Fibroblast of skin of right quadriceps (primary cell): ENCODE results near the gene NBAS.
"Not testable (repeated sequence)": the region's sequence is repeated elsewhere in the genome, so short reads cannot be mapped to it uniquely, and the experiment has no call there.

Experiments used
- DNase-seq: peaks from one replicate; pipeline ENCODE4 v3.0.0-alpha.2; 2013

The NBAS gene

DNA sequence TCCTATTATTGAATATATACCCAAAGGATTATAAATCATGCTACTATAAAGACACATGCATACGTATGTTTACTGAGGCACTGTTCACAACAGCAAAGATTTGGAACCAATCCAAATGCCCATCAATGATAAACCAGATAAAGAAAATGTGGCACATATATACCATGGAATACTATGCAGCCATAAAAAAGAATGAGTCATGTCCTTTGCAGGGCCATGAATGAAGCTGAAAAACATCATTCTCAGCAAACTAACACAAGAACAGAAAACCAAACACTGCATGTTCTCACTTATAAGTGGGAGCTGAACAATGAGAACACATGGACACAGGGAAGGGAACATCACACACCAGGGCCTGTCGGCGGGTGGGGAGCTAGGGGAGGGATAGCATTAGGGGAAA is 310.2 kb downstream of the NBAS start:
- DNase-seq: not testable (repeated sequence)

DNA sequence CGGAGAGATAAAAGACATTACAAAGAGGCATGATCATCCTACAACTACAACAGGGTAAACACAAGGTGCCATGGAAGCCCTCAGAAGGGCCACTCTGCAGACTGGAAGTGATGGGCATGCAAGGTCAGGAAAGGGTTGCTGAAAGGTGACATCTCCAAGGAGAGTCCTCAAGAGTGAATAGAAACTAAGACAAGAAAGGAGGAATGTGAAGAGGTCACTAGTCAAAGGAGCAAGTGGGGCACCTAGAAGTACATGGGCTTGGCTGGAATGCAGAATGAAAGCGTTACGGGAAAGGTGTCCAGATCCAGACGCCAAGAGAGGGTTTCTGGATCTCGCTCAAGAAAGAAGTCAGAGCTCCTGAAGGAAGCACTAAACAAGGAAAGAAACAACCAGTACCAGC is 314.3 kb downstream of the NBAS start:
- no peak for DNase-seq

DNA sequence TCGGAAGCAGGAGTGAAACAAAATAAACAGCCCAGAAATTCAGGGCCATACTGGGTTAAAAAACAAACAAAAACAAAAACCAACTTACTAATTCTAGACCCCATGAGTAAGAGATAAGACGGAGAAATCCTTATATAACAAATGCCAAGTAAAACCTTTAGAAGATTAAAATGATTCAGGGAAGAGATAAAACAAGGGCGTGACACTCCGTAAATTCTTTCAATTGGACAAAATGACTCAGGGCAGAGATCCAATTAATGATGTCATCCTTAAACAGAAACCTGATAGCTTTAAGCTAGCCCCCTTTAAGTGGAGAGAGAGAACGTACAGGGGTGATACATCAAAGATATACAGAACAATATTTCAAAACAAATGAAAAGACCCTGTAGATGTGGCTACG is 317.4 kb downstream of the NBAS start:
- DNase-seq: peak; percentile 38

DNA sequence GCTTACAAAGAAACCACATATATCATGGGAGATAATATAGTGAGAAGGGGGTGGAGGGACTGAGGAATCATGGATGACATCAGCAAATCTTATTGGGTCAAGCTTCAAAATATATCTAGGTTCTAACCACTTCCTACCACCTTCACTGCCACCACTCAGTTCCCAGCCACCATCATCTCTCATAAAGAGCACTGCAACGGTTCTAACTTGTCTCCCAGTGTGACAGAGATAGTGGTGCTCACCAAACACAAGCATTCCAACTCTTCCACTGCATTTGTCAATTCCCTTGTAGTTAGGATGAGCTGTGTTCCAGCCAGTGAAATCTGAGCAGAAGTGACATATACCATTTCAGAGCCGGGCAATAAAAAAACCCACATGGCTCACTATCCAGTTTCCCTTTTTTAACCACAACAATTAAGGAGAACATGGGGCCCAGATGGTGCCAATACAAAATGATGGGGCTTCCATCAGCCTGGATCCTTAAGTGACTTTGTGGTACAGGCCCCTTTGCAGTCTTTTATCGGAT is 318.1 kb downstream of the NBAS start:
- peak; percentile 45 for DNase-seq

DNA sequence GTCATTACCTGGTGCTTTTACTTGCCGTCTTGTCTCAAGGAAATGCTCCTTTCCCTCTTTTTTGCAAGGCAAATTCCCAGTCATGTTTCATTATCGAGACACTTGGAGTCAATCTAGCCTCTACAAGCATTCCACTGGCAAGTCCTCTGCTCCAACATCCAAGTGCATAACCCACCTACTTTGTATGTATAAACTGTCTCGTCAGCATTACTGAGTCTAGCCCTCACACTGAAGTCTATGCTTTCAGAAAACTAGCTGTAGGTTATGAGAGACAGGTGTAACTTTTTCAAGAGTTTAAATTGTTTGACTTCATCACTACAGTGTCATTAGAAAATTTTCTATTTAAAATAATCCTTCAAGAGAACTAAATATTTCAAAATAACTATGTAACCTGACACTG is 319.2 kb downstream of the NBAS start:
- no peak for DNase-seq

DNA sequence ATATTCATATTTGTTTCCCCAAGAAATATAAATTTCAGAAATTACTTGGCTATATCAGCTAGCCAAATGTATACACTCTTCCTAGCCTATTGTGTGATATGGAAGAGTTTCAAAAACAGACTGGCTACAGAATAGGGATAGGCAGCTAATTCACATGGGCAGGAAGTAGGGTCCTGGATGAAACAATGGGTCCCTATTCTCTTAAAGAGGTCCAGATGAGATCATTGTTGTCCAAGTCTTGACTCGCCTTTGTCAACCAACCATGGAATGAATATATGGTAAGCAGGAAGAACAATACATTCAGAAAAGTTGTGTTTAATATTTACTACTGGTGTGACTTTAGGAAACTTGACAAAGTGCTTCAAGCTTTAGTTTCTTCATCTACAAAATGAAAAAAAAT is 319.9 kb downstream of the NBAS start:
- no peak for DNase-seq

DNA sequence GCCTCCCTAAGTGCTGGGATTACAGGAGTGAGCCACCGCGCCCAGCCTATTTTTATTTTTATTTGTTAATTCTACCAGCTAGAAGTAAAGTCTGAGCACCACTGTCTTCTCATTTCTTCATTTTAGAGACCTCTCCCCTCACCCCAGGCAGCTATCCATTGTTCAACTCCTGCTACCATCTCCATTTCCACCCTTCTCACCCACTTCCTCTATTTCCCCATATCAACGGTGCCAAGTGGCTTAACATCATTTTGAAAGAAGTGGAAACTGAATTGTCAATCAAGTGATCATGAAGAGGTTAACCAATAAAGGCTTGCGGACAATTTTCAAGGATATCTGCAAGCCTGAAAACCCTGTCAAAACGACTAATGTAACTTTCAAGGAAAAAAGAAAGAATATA is 323.1 kb downstream of the NBAS start:
- no peak for DNase-seq

DNA sequence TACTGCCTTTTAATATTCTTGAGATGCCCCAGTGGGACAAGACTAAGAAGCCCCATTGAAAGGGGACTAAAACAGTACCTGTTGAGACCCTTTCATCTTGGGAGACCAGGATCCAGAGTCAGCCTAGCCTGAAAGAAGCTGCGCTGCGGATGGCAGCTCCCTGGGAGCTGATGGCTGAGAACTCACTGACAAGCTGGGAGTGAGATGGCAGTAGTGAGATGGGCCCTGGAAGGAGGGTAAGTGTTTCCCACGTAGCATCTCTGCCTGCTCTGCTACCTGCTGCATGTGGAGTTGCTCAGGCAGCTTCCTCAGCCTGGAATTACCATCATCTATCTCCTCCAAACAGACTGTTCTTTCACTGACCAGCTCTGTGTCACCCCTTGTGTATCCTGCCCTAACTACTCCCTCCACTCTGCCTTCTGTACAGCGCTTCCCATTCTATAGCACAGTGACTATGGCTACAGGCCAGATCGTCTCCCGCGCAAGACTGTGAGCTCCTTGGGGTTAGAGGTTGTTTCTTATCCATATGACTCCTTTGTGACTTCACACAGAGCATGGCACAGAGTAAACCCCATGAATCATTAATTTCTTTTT is 330.4 kb downstream of the NBAS start:
- no peak for DNase-seq

DNA sequence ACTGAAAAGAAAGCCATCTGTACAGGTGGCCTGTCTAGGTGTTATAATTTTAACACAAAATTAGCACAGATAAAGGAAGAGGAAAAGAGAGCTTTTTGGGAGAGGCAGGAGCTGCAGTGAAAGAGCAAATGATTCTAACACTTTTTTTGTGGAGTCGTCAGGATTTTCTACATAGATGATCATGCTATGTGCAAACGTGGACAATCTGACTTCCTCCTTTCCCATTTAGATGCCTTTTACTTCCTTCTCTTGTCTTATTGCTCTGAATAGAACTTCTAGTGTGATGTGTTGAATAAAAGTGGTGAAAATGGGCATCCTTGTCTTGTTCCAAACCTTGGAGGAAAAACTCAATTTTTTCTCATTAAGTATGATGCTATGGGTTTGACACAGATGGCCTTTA is 334.5 kb downstream of the NBAS start:
- DNase-seq: no peak

DNA sequence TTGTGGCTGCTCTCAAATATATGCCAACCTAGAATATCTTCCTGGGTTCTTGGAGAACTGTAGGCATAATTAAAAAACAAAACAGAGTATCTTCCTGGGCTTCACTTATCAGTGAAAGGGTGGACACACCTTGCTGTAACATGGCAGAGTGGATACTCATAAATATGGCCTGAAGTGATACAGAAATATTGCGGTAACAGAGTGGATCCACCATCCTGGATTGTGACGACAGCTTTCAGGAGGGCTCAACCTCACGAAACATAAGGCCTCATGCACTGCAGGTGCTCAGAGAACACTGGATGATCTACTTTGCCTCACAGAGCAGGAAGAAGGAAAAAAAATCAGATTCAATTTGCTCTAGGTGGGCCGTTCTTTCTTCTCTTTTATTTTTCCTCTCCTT is 336.0 kb downstream of the NBAS start:
- no peak for DNase-seq

DNA sequence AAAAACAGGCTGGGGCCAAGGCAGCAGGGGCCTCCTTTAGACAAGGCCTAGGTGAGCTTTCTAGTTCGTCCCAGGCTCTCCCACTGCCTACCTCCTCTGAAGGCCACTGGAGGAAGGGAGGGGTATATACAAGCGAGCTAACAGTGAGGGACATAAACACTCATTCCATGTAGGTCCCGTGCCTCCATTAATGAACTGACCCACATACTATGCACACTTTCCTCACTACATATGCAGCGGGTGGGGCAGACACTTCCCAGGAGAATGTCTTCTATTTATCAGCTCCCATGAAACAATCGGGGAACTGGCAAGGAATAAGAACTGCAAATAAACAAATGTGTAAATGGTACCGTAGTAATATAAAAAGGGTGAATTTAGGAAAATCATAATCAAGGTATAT is 336.5 kb downstream of the NBAS start:
- no peak for DNase-seq

DNA sequence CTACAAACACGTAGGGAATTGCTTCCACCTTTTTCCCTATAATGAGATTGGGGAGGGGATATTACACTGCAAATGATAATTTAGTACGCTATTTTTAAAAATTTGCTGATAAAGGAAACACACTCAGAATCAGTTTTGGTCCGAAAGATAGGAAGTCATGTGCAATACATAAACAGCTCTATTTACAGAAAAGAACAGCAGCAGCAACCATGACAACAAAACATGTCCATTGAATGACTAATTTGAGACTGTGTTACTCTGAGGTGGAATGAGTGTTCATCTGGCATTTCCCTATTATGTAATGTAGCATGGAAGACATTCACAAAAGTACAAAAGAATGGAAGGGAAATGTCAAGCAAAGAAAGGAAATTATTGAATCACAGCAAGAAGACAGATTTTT is 337.2 kb downstream of the NBAS start:
- peak; percentile 80 for DNase-seq

DNA sequence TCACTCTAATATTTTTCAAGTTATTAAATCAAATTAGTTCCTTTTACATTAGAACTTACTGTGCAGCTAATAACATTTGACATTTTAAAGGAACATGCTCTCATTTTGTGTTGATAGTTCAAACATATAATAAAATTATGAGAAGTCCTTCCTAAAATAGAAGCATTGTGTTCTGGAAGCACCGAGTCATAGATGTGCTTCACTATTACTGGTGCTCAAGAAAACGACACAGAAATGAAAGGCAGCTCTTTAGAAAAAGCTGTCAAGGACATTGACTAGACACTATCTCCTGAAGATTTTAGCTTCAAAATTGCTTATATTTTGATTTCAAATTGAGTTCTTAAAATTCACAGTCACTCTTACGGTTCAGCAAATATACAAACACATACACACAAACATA is 338.3 kb downstream of the NBAS start:
- DNase-seq: no peak

DNA sequence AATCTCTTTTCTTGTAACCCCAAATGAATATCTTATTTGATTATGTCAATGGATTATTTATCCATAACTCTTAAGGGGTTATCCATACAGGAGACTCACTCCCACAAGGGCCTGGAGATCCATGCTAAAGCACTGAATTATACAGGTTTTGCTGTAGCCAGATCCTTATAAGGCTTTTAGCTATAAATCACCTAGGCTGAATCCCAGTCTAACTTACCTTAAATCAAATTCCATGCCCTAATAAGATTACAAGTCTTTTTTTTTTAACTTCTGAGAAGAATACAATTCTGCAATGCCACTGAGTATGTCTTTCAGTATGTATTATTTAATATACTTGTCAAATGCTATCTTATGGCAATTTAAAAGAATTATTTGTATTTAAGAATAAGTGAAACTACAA is 340.5 kb downstream of the NBAS start:
- DNase-seq: no peak

DNA sequence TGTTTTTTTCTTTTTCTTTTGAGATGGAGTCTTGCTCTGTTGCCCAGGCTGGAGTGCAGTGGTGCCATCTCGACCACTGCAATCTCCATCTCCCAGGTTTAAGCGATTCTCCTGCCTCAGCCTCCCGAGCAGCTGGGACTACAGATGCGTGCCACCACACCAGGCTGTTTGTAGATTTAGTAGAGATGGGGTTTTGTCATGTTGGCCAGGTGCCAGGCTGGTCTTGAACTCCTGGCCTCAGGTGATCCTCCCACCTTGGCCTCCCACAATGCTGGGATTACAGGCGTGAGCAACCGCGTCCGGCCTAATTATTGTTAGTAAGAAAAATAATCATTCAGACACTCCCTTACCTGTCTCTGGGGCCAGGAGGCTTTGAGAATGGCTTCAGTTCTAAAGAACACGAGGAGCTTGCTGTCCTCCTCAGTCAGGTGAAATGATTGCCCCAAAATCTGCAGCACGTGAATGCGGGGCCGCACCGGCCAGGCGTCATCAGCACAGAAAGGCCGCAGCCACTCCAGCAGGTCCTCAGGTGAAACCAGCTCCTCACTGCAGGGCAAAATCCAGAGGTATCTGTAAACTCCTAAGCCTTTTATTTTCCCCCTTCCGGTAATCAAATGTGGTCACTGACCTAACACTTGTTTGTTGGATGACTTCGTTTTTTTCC is 342.6 kb downstream of the NBAS start:
- no peak for DNase-seq

DNA sequence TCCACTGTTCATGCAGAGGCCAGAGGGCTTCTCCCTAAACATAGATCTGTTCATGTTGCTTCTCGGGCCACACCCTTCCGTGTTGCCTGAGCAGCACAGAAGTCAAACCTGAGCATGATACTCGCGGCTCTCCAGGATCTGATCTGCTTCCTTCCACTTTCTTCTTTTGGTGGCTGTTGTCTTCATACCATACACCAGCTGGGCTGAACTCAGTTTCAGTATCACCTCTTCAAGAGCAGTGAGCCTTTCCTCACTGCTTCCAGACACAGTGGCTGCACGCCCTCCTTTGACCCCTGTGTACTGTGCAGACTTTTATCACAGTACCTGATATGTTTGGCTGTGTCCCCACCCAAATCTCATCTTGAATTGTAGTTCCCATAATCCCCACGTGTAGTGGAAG is 348.9 kb downstream of the NBAS start:
- DNase-seq: no peak

DNA sequence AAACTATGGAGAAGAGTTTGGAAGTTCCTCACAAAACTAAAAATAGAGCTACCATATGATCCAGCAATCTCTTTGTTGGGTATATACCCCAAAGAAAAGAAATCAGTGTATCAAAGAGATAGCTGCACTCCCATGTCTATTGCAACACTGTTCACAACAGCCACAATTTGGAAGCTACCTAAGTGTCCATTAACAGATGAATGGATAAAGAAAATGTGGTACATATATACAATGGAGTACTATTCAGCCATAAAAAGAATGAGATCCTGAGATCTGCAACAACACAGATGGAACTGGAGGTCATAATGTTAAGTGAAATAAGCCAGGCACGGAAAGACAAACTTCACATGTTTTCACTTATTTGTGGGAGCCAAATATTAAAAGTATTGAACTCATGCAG is 350.6 kb downstream of the NBAS start:
- not testable (repeated sequence) for DNase-seq

DNA sequence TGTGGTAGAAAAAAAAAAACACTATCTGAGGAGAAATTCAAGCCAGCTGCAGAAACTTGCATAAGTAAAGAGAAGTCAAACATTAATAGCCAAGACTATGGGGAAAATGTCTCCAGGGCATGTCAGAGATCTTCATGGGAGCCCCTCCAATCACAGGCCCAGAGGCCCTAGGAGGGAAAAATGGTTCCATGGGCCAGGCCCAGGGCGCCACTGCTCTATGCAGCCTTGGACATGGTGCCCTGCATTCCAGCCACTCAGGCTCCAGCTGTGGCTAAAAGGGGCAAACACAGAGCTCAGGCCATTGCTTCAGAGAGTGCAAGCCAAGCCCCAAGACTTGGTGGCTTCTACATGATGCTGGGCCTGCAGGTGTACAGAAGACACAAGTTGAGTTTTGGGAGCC is 354.7 kb downstream of the NBAS start:
- no peak for DNase-seq

DNA sequence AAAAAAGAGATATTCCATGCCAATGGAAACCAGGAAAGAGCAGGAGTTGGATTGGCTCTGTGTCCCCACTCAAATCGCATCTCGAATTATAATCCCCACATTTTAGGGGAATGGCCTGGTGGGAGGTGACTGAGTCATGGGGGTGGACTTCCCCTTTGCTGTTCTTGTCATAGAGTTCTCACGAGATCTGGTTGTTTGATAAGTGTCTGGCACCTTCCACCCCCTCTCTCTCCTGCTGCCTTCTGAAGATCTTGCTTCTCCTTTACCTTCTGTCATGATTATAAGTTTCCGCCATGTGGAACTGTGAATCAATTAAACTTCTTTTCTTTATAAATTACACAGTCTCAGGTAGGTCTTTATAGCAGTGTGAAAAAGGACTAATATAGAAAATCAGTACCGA is 355.6 kb downstream of the NBAS start:
- DNase-seq: no peak

DNA sequence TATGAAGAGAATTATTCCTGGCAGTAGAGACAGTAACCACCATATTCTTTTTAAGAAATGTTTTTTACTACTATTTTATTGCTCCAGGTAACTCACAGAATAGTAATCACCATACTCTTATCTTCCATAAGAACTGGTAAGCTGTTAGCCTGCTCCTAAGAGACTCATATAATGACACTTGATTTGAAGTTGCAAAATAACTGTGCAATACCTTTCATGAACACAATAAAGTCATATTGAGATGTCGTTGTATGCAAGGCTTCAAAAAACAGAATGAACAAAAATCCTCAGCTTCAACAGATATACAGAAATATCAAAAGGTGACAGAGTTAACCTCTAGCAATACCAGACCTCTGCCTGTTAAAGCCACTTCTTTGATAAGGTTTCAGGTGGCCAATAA is 360.1 kb downstream of the NBAS start:
- DNase-seq: no peak

DNA sequence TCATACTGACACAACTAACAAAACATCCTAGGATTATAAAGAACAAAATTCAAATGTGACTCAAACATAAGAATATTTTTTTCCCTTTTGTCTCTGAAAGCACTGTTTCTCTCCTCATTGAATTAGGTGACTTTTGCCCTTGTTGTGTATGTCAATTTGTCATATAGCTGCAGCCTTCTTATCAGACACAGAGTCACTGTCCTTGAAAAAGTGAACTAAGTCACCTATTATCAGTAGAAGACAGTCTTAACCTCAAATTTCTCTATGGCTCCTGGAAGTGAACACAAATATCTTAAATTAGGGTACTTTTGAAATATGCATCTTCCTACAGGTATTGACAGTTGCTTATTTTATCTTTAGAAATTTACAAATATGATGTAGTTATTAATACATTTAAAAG is 360.6 kb downstream of the NBAS start:
- no peak for DNase-seq

DNA sequence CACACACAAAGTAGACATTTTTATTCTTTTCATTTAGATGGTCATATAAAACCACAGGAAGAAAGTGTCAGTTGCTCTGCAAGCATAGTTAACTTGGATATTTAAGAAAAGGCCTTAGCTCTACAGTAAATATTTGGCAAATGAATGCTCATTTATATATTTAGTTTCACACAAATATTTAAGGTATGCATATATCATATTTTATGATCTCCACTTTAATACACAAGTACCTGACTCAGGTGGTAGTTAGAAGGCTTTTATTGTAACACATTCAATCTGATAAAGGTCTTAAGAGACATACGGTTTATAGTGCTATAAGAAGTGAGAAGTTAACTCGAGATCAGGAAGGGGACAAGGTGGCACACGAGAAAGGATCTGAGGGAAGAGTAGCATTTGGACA is 363.1 kb downstream of the NBAS start:
- DNase-seq: no peak

DNA sequence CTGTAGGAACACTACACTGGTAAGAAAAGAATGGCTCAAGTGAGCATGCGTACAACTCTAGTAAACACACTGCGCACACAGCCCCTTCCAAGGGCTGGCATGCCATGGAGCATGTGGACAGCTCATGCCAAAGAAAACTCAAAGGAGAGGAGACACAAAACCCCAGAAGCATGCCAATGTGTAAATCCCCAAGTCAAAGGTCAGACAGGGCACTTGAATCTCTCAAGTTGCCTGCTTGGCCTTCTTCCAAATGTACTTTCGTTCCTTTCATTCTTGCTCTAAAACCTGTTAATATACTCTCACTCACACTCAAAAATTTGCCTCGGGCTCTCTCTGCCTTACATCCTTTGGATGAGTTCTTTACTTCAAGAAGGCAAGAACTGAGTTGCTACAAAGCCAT is 365.3 kb downstream of the NBAS start:
- DNase-seq: no peak

DNA sequence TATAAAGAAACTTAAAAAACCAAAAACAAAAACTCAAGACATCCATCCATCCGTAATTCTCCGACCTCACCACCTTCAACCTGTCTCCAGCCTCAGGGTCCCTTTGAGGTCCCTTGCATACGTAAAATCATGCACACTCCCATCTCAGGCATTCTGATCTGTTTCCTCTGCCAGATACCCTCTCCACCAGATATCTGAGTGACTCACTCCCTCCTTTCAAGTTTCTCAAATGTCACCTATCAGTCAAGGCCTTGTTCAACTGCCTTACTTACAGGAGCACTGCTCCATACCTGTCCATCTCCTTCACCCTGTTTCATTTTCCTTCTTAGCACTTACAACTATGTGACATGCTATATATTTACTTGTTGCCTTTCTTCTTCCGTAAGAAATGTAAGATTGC is 369.3 kb downstream of the NBAS start:
- DNase-seq: no peak

DNA sequence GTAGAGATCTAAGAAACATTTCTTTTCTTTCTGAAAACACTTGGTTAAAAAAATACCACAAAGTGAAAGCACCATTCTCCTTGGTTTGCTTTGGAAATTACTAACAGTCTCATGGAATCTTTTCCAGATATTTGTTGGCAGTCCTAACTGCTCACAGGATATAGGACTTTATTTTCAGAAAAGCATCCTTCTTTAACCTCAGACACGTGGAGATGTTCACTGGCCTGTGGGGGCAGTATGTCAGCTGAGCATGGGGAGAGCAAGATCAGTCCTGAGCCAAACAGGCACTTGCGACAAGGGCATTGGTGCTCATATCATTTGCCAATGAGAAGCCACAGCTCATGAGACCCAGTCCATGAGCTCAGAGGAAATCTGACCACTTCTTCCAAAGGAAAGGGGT is 371.9 kb downstream of the NBAS start:
- no peak for DNase-seq
